Mucosa of rectum (tissue), 2 donors: ENCODE data around the gene RIN3.
A peak's percentile ranks its signal among the peaks of the same experiment; 100 is the strongest.

Experiments used
- H3K27ac ChIP-seq, 2 donors: one replicate each; pipeline ENCODE4 v1.7.0; 2013; ENCODE audit warnings: inconsistent platforms in 2 of 2, low read depth in 2 of 2, low read length in 2 of 2
- H3K27me3 ChIP-seq, 2 donors: one replicate each; pipeline ENCODE4 v1.7.0; 2013; ENCODE audit warnings: low read length in 2 of 2; ENCODE audit not compliant: control insufficient read depth in 2 of 2, insufficient read depth in 2 of 2
- H3K36me3 ChIP-seq, 2 donors: one replicate each; pipeline ENCODE4 v1.7.0; 2013; ENCODE audit warnings: low read length in 2 of 2; ENCODE audit not compliant: control insufficient read depth in 2 of 2, insufficient read depth in 2 of 2
- H3K4me1 ChIP-seq, 2 donors: one replicate each; pipeline ENCODE4 v1.7.0; 2013; ENCODE audit warnings: low read length in 2 of 2, mild to moderate bottlenecking in 1 of 2; ENCODE audit not compliant: control insufficient read depth in 2 of 2, insufficient read depth in 2 of 2
- H3K4me3 ChIP-seq, 2 donors: one replicate each; pipeline ENCODE4 v1.7.0; 2013; ENCODE audit warnings: low read length in 2 of 2
- H3K9ac ChIP-seq, 2 donors: one replicate each; pipeline ENCODE4 v1.7.0; 2013; ENCODE audit warnings: low read length in 2 of 2, low read depth in 1 of 2, mild to moderate bottlenecking in 1 of 2
- H3K9me3 ChIP-seq, 2 donors: one replicate each; pipeline ENCODE4 v1.7.0; 2013; ENCODE audit warnings: low read length in 2 of 2; ENCODE audit not compliant: control insufficient read depth in 2 of 2
- donor health status: healthy.
- donor health status: Normal muscosa, but diverticular disease.

The RIN3 gene

GRCh38 chr14:92692822-92693226 lies 179.2 kb downstream of the RIN3 start:
- Histone ChIP-seq H3K9ac (no peak overlapping the region), H3K4me3 (no peak overlapping the region), H3K36me3 (no peaks in the 10 kb centered on the region), H3K4me1 (peaks cover 9 to 11% of the 10 kb centered on the region in 2 donors), H3K9me3 (no peaks in the 10 kb centered on the region), H3K27me3 (no peaks in the 10 kb centered on the region), H3K27ac (no peak overlapping the region)

GRCh38 chr14:92693998-92694795 lies 180.6 kb downstream of the RIN3 start:
- no peak overlapping the region for H3K27ac ChIP-seq
- H3K9me3 ChIP-seq, result no peaks in the 10 kb centered on the region
- H3K36me3 ChIP-seq, result no peaks in the 10 kb centered on the region
- H3K27me3 ChIP-seq, result no peaks in the 10 kb centered on the region
- H3K9ac ChIP-seq, result no peak overlapping the region
- no peak overlapping the region for H3K4me3 ChIP-seq
- peaks cover 6 to 7% of the 10 kb centered on the region in 2 donors for H3K4me1 ChIP-seq

- Histone ChIP-seq H3K4me3 (no peak overlapping the region), H3K9me3 (no peaks in the 10 kb centered on the region), H3K4me1 (peaks cover 6 to 7% of the 10 kb centered on the region in 2 donors), H3K27me3 (no peaks in the 10 kb centered on the region), H3K9ac (no peak overlapping the region), H3K27ac (no peak overlapping the region), H3K36me3 (no peaks in the 10 kb centered on the region)
Observed at GRCh38 chr14:92694807-92695206, 181.2 kb downstream of the RIN3 start.

- Histone ChIP-seq H3K4me3 (no peak overlapping the region), H3K27ac (no peak overlapping the region), H3K9me3 (no peaks in the 10 kb centered on the region), H3K9ac (no peak overlapping the region), H3K36me3 (no peaks in the 10 kb centered on the region), H3K27me3 (no peaks in the 10 kb centered on the region), H3K4me1 (peaks cover 3 to 7% of the 10 kb centered on the region in 2 donors)
Observed at GRCh38 chr14:92695562-92695961, 182.0 kb downstream of the RIN3 start.

- Histone ChIP-seq H3K4me1 (peaks cover 3 to 7% of the 10 kb centered on the region in 2 donors), H3K27ac (no peak overlapping the region), H3K36me3 (no peaks in the 10 kb centered on the region), H3K9ac (no peak overlapping the region), H3K27me3 (no peaks in the 10 kb centered on the region), H3K4me3 (no peak overlapping the region), H3K9me3 (no peaks in the 10 kb centered on the region)
Observed at GRCh38 chr14:92696366-92696765, 182.8 kb downstream of the RIN3 start.

- no peak overlapping the region for H3K27ac ChIP-seq
- H3K4me1 ChIP-seq, result no peaks in the 10 kb centered on the region
- H3K36me3 ChIP-seq, result peaks cover under 1 to 1% of the 10 kb centered on the region in 2 donors
- no peaks in the 10 kb centered on the region for H3K9me3 ChIP-seq
- no peak overlapping the region for H3K4me3 ChIP-seq
- no peak overlapping the region for H3K9ac ChIP-seq
- no peaks in the 10 kb centered on the region for H3K27me3 ChIP-seq
Observed at GRCh38 chr14:92698393-92698792, 184.8 kb downstream of the RIN3 start.

GRCh38 chr14:92701826-92702225 lies 188.2 kb downstream of the RIN3 start:
- H3K4me3 ChIP-seq, result no peak overlapping the region

GRCh38 chr14:92702441-92702918 lies 188.9 kb downstream of the RIN3 start:
- no peaks in the 10 kb centered on the region for H3K4me1 ChIP-seq
- H3K27me3 ChIP-seq, result no peaks in the 10 kb centered on the region
- H3K36me3 ChIP-seq, result peaks cover 18 to 19% of the 10 kb centered on the region in 2 donors
- no peak overlapping the region for H3K4me3 ChIP-seq
- H3K27ac ChIP-seq, result no peak overlapping the region
- H3K9ac ChIP-seq, result no peak overlapping the region
- H3K9me3 ChIP-seq, result no peaks in the 10 kb centered on the region

More at GRCh38 chr14:92701826-92702225, 188.2 kb downstream of the RIN3 start:
- H3K9me3 ChIP-seq, result no peaks in the 10 kb centered on the region
- no peak overlapping the region for H3K9ac ChIP-seq
- H3K36me3 ChIP-seq, result peaks cover 12 to 19% of the 10 kb centered on the region in 2 donors
- no peak overlapping the region for H3K27ac ChIP-seq
- no peaks in the 10 kb centered on the region for H3K4me1 ChIP-seq
- H3K27me3 ChIP-seq, result no peaks in the 10 kb centered on the region

- Histone ChIP-seq H3K27ac (no peak overlapping the region), H3K36me3 (peaks cover 18 to 19% of the 10 kb centered on the region in 2 donors), H3K9ac (no peak overlapping the region), H3K9me3 (no peaks in the 10 kb centered on the region), H3K27me3 (no peaks in the 10 kb centered on the region), H3K4me1 (no peaks in the 10 kb centered on the region), H3K4me3 (no peak overlapping the region)
Observed at GRCh38 chr14:92703516-92703915, 189.9 kb downstream of the RIN3 start.

- Histone ChIP-seq H3K9ac (no peak overlapping the region), H3K4me3 (no peak overlapping the region), H3K4me1 (no peaks in the 10 kb centered on the region), H3K9me3 (no peaks in the 10 kb centered on the region), H3K27me3 (no peaks in the 10 kb centered on the region), H3K27ac (peak overlapping the region in 1 of 2 donors; percentile 52), H3K36me3 (peaks cover 20% of the 10 kb centered on the region in 2 donors)
Observed at GRCh38 chr14:92704036-92704804, 190.6 kb downstream of the RIN3 start.
